HG03108 (cell line): ENCODE results near the gene TLCD1.
"Not testable (repeated sequence)": the region's sequence is repeated elsewhere in the genome, so short reads cannot be mapped to it uniquely, and the experiment has no call there.

ENCODE experiments used
- ATAC-seq: cut with Tn5 transposase; IDR thresholded peaks from one replicate; pipeline ENCODE4 v1.9.1; 2021; ENCODE audit warnings: moderate library complexity; ENCODE audit not compliant: unreplicated experiment

TLCD1 gene

GRCh38 chr17:28747051-28747691, 21.1 kb upstream of the TLCD1 start:
- ATAC-seq: no peak

- no peak for ATAC-seq
These were observed 20.6 kb upstream of the TLCD1 start for GRCh38 chr17:28746611-28747050.

GRCh38 chr17:28745786-28746411, 19.9 kb upstream of the TLCD1 start:
- ATAC-seq: no peak

GRCh38 chr17:28744972-28745785, 19.1 kb upstream of the TLCD1 start:
- ATAC-seq: no peak

- no peak for ATAC-seq
These were observed 18.3 kb upstream of the TLCD1 start for GRCh38 chr17:28744104-28744971.

GRCh38 chr17:28743243-28744103, 17.4 kb upstream of the TLCD1 start, which contains the start of gene TRAF4:
TRAF4 (plus strand) TSS chr17:28744011; CDS start chr17:28744113, 102 bp downstream.
- peak; percentile 52 for ATAC-seq

- ATAC-seq: no peak
These were observed 15.6 kb upstream of the TLCD1 start for GRCh38 chr17:28741358-28742349.

- no peak for ATAC-seq
These were observed 14.6 kb upstream of the TLCD1 start for GRCh38 chr17:28740406-28741357.

- ATAC-seq: peak; percentile 27
These were observed 12.8 kb upstream of the TLCD1 start for GRCh38 chr17:28738680-28739384.

- peak; percentile 73 for ATAC-seq
These were observed 12.0 kb upstream of the TLCD1 start for GRCh38 chr17:28737770-28738679.

GRCh38 chr17:28737316-28737715, 11.3 kb upstream of the TLCD1 start:
- ATAC-seq: no peak

- ATAC-seq: not testable (repeated sequence)
These were observed 10.1 kb upstream of the TLCD1 start for GRCh38 chr17:28735913-28736769.

GRCh38 chr17:28735242-28735722, 9.2 kb upstream of the TLCD1 start:
- no peak for ATAC-seq

- no peak for ATAC-seq
These were observed 8.7 kb upstream of the TLCD1 start for GRCh38 chr17:28734712-28735241.

- no peak for ATAC-seq
These were observed 7.3 kb upstream of the TLCD1 start for GRCh38 chr17:28733346-28733745.
